ENCODE results near the gene GPC6.

DNA sequence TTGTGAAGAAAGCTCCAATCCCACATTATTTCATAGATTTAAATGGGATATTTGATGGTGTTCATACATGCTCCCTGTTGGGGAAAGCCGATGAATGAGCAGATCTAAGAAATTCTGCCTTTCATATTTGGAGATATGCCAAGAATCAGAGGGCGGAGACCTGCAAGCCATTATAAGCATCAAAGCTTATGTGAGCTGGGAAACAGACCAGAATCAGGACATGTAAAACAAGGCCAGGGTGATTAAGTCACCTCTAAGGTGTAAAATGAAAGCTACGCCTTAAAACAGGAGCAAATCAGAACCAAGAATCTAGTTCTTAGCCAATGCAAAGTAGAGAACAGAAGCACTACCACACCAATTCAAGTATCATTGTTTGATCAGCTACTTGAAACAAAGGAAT, 860.5 kb downstream of the GPC6 start:
- no peak for TF ChIP-seq EZH2 (IDR thresholded peaks at IDR 0.05; ENCODE audit: insufficient read depth, poor library complexity, severe bottlenecking)
- no peak for TF ChIP-seq EZH2phosphoT487 (IDR thresholded peaks at IDR 0.05; ENCODE audit: insufficient read depth, low read depth)

Data from GM23248 (cell line).